HepG2 (cell line): ENCODE data around the gene GMCL2. TPM values are rescaled to one million over a fixed set of nuclear protein-coding genes. Genes with fewer than 3 reads are reported as not detected.
A peak's percentile ranks its signal among the peaks of the same experiment; 100 is the strongest.

ENCODE experiments used
- ATAC-seq: fragments of 200-7000 bp; cut with Tn5 transposase; 3 replicates; pipeline ENCODE4 v1.9.1; 2020; ENCODE audit warnings: mild to moderate bottlenecking, moderate library complexity
- BruUV-seq: library from RNA; stranded (reverse); fragments of 400-500 nt; replicated peaks from 2 replicates; lab custom pipeline; 2021; lab: Mats Ljungman, UMichigan
- CTCF ChIA-PET: fragments of 300-600 bp; formaldehyde crosslinking; extraction: SDS; loops from one replicate; lab custom pipeline; 2021; ENCODE audit warnings: low total read pairs, inconsistent platforms, low intra/inter-chr PET ratio; lab: Yijun Ruan, JAX
- POLR2A ChIA-PET: fragments of 350-600 bp; sonication (Branson Sonifier 250); formaldehyde crosslinking; loops from one replicate; lab custom pipeline; 2020; ENCODE audit warnings: antibody characterized with exemption, inconsistent platforms; lab: Yijun Ruan, JAX
- DNase-seq: peaks from one replicate; pipeline ENCODE4 v3.0.0-alpha.2; 2015; ENCODE audit warnings: low spot score
- FAIRE-seq: peaks from 3 replicates; lab custom pipeline; 2011; peaks lifted over from hg19 to GRCh38; lab: Jason Lieb, UNC
- H2AFZ ChIP-seq: one replicate; pipeline ENCODE4 v1.6.1; 2011; ENCODE audit warnings: low read length, inconsistent platforms
- H3K27ac ChIP-seq: fragments of 300-600 bp; 3 replicates; pipeline ENCODE4 v1.8.0; 2011; ENCODE audit warnings: mixed run types, mild to moderate bottlenecking, mixed read lengths, low read length, inconsistent platforms; ENCODE audit not compliant: insufficient read depth; ENCODE audit errors: extremely low read length
- H3K27me3 ChIP-seq, 2 experiments: fragments of 200-600 bp in 1 of 2; 2 replicates in 1 of 2; 3 replicates in 1 of 2; pipeline versions ENCODE4 v1.6.0 to v1.8.0; 2011; ENCODE audit warnings: low read length in 2 of 2, mild to moderate bottlenecking in 2 of 2, moderate library complexity in 2 of 2, inconsistent platforms in 1 of 2; ENCODE audit not compliant: insufficient read depth in 2 of 2, control insufficient read depth in 1 of 2
- H3K36me3 ChIP-seq, 2 experiments: fragments of 200-600 bp in 1 of 2; replicated peaks in 1 of 2; 2 replicates in 1 of 2; 3 replicates in 1 of 2; pipeline versions ENCODE4 v1.5.1 to v1.8.0; 2011; ENCODE audit warnings: low read length in 2 of 2, inconsistent platforms in 1 of 2; ENCODE audit not compliant: insufficient read depth in 2 of 2, control insufficient read depth in 1 of 2
- H3K4me1 ChIP-seq: 2 replicates; pipeline ENCODE4 v1.5.1; 2012; ENCODE audit warnings: low read length, inconsistent platforms; ENCODE audit not compliant: insufficient read depth
- H3K4me2 ChIP-seq: 2 replicates; pipeline ENCODE4 v1.6.0; 2011; ENCODE audit warnings: low read depth, low read length, inconsistent platforms
- H3K4me3 ChIP-seq, 3 experiments: fragments of 200-600 bp in 1 of 3; sonication (generic), shearing (Covaris generic) in 1 of 3; replicated peaks in 1 of 3; 2 replicates each; pipeline ENCODE4 v1.5.1; 2011 to 2016; ENCODE audit warnings: low read length in 3 of 3, inconsistent platforms in 2 of 3, low read depth in 2 of 3, mild to moderate bottlenecking in 2 of 3, control low read depth in 1 of 3, mixed read lengths in 1 of 3; ENCODE audit not compliant: insufficient read depth in 1 of 3
- H3K79me2 ChIP-seq: one replicate; pipeline ENCODE4 v1.6.1; 2011; ENCODE audit warnings: low read length, inconsistent platforms; ENCODE audit not compliant: insufficient read depth
- H3K9ac ChIP-seq: 2 replicates; pipeline ENCODE4 v1.6.0; 2011; ENCODE audit warnings: mild to moderate bottlenecking, low read depth, low read length, inconsistent platforms; ENCODE audit not compliant: insufficient read depth
- H3K9me3 ChIP-seq: 2 replicates; pipeline ENCODE4 v1.5.1; 2012; ENCODE audit warnings: mild to moderate bottlenecking, low read length
- H4K20me1 ChIP-seq: 2 replicates; pipeline ENCODE4 v1.6.0; 2011; ENCODE audit warnings: inconsistent platforms, mild to moderate bottlenecking, low read length, moderate library complexity; ENCODE audit not compliant: insufficient read depth
- FOXO1 ChIP-seq: sonication (generic); formaldehyde crosslinking; IDR thresholded peaks from 2 replicates; pipeline ENCODE4 v1.4.0; 2020; ENCODE audit warnings: missing genetic modification reagents
- FOXP4 ChIP-seq: sonication (generic); formaldehyde crosslinking; IDR thresholded peaks from 2 replicates; pipeline ENCODE4 v1.4.0; 2020; ENCODE audit warnings: missing genetic modification reagents
- HNRNPH1 ChIP-seq: fragments of 200-400 bp; formaldehyde crosslinking; optimal IDR thresholded peaks from 2 replicates; pipeline ENCODE3; 2017; ENCODE audit warnings: mild to moderate bottlenecking, low read depth, low read length
- KDM1A ChIP-seq: IDR thresholded peaks from 2 replicates; pipeline ENCODE4 v1.6.1; 2016; ENCODE audit warnings: missing compliant biosample characterization
- MAF1 ChIP-seq: sonication (generic); formaldehyde crosslinking; IDR thresholded peaks from 2 replicates; pipeline ENCODE4 v1.5.0; 2020; ENCODE audit warnings: missing genetic modification reagents, borderline replicate concordance
- NBN ChIP-seq: fragments of 450-650 bp; conservative IDR thresholded peaks from 2 replicates; pipeline ENCODE4 v1.6.1; 2017
- POLR2A ChIP-seq, 2 experiments: IDR thresholded peaks; 2 replicates each; pipeline ENCODE4 v1.6.1; 2011; ENCODE audit warnings: low read depth in 2 of 2, low read length in 2 of 2, mild to moderate bottlenecking in 1 of 2, moderate library complexity in 1 of 2; ENCODE audit not compliant: insufficient read depth in 1 of 2
- TFDP2 ChIP-seq: sonication (generic); formaldehyde crosslinking; IDR thresholded peaks from 2 replicates; pipeline ENCODE4 v1.4.0; 2020; ENCODE audit warnings: missing genetic modification reagents
- ZBTB4 ChIP-seq: sonication (generic); formaldehyde crosslinking; IDR thresholded peaks from 2 replicates; pipeline ENCODE4 v1.4.0; 2020; ENCODE audit warnings: missing genetic modification reagents, mild to moderate bottlenecking, borderline replicate concordance
- ZMAT5 ChIP-seq: sonication (generic); formaldehyde crosslinking; IDR thresholded peaks from 2 replicates; pipeline ENCODE4 v1.5.0; 2020; ENCODE audit warnings: mild to moderate bottlenecking, low read depth, missing genetic modification reagents, borderline replicate concordance
- ZNF160 ChIP-seq: sonication (generic); formaldehyde crosslinking; IDR thresholded peaks from 2 replicates; pipeline ENCODE4 v1.8.0; 2022; ENCODE audit warnings: mild to moderate bottlenecking, inconsistent platforms, missing genetic modification reagents
- WGBS: methylation state at CpG from one replicate; pipeline ENCODE4 v1.1.6; 2017; ENCODE audit warnings: low lambda C conversion rate; 5-methylcytosine and 5-hydroxymethylcytosine counted together
- in situ Hi-C: cut with HindIII; loops from 2 replicates; pipeline ENCODE4 v1.10.0; 2017; ENCODE audit warnings: low pct_unique_long_range_greater_than_20kb; ENCODE audit not compliant: extremely low pct_ligation_motif_present
- intact Hi-C: fragments of 100-400 bp; cut with micrococcal nuclease; formaldehyde crosslinking; loops from one replicate; pipeline ENCODE4 v1.10.0; 2022; ENCODE audit not compliant: unreplicated experiment
- polyA plus RNA-seq, 8 experiments: library from polyadenylated mRNA; depleted of rRNA in 3 of 8; stranded (reverse) in 7 of 8; unstranded in 1 of 8; fragments of >200 nt; fragmentation: Illumina TruSeq in 4 of 8; extraction: Trizol in 4 of 8; gene quantifications; 2 replicates each; pipeline versions ENCODE4 v1.2.1 to v1.2.3, GENCODE V29; 2011 to 2016; ENCODE audit warnings: low read depth in 4 of 8, missing spikeins in 1 of 8, mixed read lengths in 1 of 8; ENCODE audit not compliant: insufficient read depth in 1 of 8
- total RNA-seq, 5 experiments: library from RNA; depleted of rRNA; stranded (reverse); fragments of >200 nt; fragmentation: Illumina TruSeq; extraction: Trizol; gene quantifications; 2 replicates each; pipeline ENCODE4 v1.2.3, GENCODE V29; 2016; ENCODE audit warnings: low read depth in 1 of 5

GMCL2 gene
- total and polyA plus RNA-seq, 2 of the 13 experiments (the other 11 are each of a cell fraction or from before 2014, with no cell fraction given) = 0.03 TPM; not detected in 1

GRCh38 chr5:178145965-178146820 lies 41.0 kb downstream of the GMCL2 start:
- 89% methylated on average over 7 of the region's 14 CpGs for WGBS
- Histone ChIP-seq H4K20me1 (peaks cover 3% of the 10 kb centered on the region; the same call in 1 of the 2 replicates), H3K4me1 (no peaks in the 10 kb centered on the region), H3K27ac (no peak overlapping the region), H3K9me3 (no peaks in the 10 kb centered on the region), H3K36me3 (peaks cover 36 to 71% of the 10 kb centered on the region in 2 experiments), H3K9ac (no peak overlapping the region), H3K79me2 (no peaks in the 10 kb centered on the region), H3K27me3 (no peaks in the 10 kb centered on the region), H3K4me2 (no peak overlapping the region), H2AFZ (no peak overlapping the region), H3K4me3 (no peak overlapping the region)
- ChIA-PET CTCF (interaction anchor here (1.4 to 2.8 kb wide), 4 partner anchors 18 to 84 kb away, joined by 5 to 38 read pairs (median 8); no protein-coding TSS in a partner anchor), POLR2A (interaction anchor here (1.5 kb wide), 1 partner anchor 7 kb away, joined by 5 read pairs; the partner anchor contains the start of gene NHP2)
- ATAC-seq (peak; percentile 92), DNase-seq (peak; percentile 66), FAIRE-seq (no peak)
- intact Hi-C loops (loop anchor here (1.0 kb wide), 2 partner anchors 25 to 70 kb away; no protein-coding TSS in a partner anchor), in situ Hi-C loops (loop anchor here (5.0 kb wide), 1 partner anchor 69 kb away; no protein-coding TSS in a partner anchor)
- BruUV-seq = no TSS peak
- TF ChIP-seq FOXO1 (CRISPR knock-in tag) = 0 out of 2 replicates have a peak, but pooled peaks have one; percentile 32
- no peak for TF ChIP-seq HNRNPH1
- TF ChIP-seq ZMAT5 (CRISPR knock-in tag) = no peak
- no peak for TF ChIP-seq ZNF160 (CRISPR knock-in tag)
- no peak for TF ChIP-seq KDM1A
- TF ChIP-seq POLR2A (IDR thresholded peaks at IDR 0.05; ENCODE audit: insufficient read depth in 1 of 2, low read depth in 2 of 2, low read length in 2 of 2) = peak in 1 of 2 experiments; percentile 40; a peak in 1 of 4 replicates
- no peak for TF ChIP-seq ZBTB4
- TF ChIP-seq MAF1 (CRISPR knock-in tag) = no peak
- TF ChIP-seq NBN = no peak
- TF ChIP-seq FOXP4 (CRISPR knock-in tag) = no peak
- no peak for TF ChIP-seq TFDP2
